Measurements from ENCODE around the gene C1RL. TPM values are rescaled to one million over a fixed set of nuclear protein-coding genes. Genes with fewer than 3 reads are reported as not detected.

The C1RL gene
- total RNA-seq, 4 donors from 2014 or later = 85.9 to 126 (median 107) TPM

DNA sequence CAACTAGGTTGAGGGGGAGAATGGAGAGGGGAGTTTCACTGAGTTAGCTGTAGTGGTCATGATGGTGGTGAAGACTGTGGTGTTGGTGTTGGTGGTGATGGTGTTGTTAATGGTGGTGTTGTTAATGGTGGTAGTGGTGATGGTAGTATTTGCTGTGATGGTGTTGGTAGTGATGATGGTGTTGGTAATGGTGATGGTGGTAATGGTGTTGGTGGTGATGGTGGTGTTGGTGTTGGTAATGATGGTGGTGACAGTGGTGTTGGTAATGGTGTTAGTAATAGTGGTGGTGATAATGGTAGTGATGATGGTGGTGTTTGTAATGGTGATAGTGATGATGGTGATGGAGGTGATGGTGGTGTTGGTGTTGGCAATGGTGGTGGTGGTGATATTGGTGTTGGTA lies 25.9 kb downstream of the C1RL start:
- no peak for DNase-seq (ENCODE audit: low spot score)
- TF ChIP-seq CTCF (IDR thresholded peaks at IDR 0.05) = no peak
- ATAC-seq (ENCODE audit: low FRiP score) = no peak

GRCh38 chr12:7081037-7081436 lies 28.0 kb downstream of the C1RL start:
- TF ChIP-seq CTCF (IDR thresholded peaks at IDR 0.05) = no peak
- DNase-seq (ENCODE audit: low spot score) (no peak), ATAC-seq (ENCODE audit: low FRiP score) (no peak)

DNA sequence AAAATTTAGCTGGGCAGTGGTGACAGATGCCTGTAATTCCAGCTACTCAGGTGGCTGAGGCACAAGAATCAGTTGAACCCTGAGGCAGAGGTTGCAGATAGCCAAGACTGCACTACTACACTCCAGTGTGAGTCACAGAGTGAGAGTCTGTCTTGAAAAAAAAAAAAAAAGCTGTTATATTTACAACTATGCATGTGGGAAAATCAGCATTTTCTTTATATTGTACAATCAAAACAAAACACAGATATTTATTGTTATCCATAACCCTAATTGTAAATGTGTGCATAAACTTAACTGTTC lies 29.2 kb downstream of the C1RL start:
- no peak for DNase-seq (ENCODE audit: low spot score)
- ATAC-seq (ENCODE audit: low FRiP score) = peak; percentile 79
- no peak for TF ChIP-seq CTCF (IDR thresholded peaks at IDR 0.05)

- no peak for DNase-seq (ENCODE audit: low spot score)
- ATAC-seq (ENCODE audit: low FRiP score) = no peak
- TF ChIP-seq CTCF (IDR thresholded peaks at IDR 0.05) = no peak
These were observed 30.9 kb downstream of the C1RL start for GRCh38 chr12:7078163-7078562.

GRCh38 chr12:7076493-7076892 lies 32.5 kb downstream of the C1RL start:
- ATAC-seq (ENCODE audit: low FRiP score) = no peak
- DNase-seq (ENCODE audit: low spot score) = no peak
- TF ChIP-seq CTCF (IDR thresholded peaks at IDR 0.05) = no peak

DNA sequence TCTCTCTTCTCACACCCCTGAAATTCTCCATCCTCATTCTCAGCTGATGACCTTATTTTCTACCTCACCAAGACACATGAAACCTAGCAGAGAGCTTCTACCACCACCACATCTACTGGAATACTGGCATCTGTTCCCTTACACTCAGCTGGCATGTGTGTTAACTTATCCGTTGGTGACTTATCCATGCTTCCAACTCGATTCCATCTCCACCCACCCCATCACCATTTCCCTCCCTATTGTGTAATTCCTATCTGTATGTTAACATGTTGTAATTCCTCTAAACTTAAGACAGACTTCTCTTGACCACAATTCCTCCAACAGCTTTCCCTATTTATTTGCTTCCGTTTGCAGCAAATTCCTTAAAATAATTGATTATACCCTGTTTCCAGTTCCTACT lies 33.1 kb downstream of the C1RL start:
- no peak for TF ChIP-seq CTCF (IDR thresholded peaks at IDR 0.05)
- DNase-seq (ENCODE audit: low spot score) (no peak), ATAC-seq (ENCODE audit: low FRiP score) (peak; percentile 38)

DNA sequence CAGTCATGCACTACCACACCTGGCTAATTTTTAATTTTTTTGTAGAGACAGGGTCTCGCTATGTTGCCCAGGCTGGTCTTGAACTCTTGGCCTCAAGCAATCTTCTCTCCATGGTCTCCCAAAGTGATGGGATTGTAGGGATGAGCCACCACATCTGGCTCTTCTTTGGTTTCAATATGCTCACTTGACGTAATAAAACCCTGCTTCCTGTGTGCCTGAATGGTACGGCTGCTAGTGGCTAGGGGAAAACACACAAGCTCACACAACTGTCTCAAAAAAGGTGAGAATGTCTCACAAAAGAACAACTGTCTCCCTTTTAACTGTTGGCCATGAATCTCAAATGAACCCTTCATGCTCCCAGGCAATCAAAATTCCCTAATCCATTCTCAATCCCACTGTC lies 33.5 kb downstream of the C1RL start:
- TF ChIP-seq CTCF (IDR thresholded peaks at IDR 0.05) = no peak
- ATAC-seq (ENCODE audit: low FRiP score) (no peak), DNase-seq (ENCODE audit: low spot score) (no peak)
